ENCODE results near the gene BICD1.

GRCh38 chr12:32272465-32272864, 165.8 kb downstream of the BICD1 start:
- TF ChIP-seq MAX (IDR thresholded peaks at IDR 0.05), result no peak
- TF ChIP-seq CREB1 (IDR thresholded peaks at IDR 0.05; ENCODE audit: low read depth), result no peak
- no peak for TF ChIP-seq EP300 (IDR thresholded peaks at IDR 0.05; ENCODE audit: borderline replicate concordance)
- no peak for TF ChIP-seq YY1 (IDR thresholded peaks at IDR 0.05; ENCODE audit: low read depth)
- no peak for TF ChIP-seq ZBTB7A (IDR thresholded peaks at IDR 0.05; ENCODE audit: low read depth)
- no peak for TF ChIP-seq RAD21 (IDR thresholded peaks at IDR 0.05; ENCODE audit: low read depth)
- no peak for TF ChIP-seq TCF12 (IDR thresholded peaks at IDR 0.05; ENCODE audit: low read depth)
- no peak for TF ChIP-seq EGR1 (IDR thresholded peaks at IDR 0.05)
- TF ChIP-seq USF1 (IDR thresholded peaks at IDR 0.05), result no peak
- TF ChIP-seq TAF1 (IDR thresholded peaks at IDR 0.05; ENCODE audit: low read depth), result no peak
- TF ChIP-seq CEBPB (IDR thresholded peaks at IDR 0.05), result no peak
- no peak for TF ChIP-seq REST (IDR thresholded peaks at IDR 0.05; ENCODE audit: low read depth)
- TF ChIP-seq FOXM1 (IDR thresholded peaks at IDR 0.05; ENCODE audit: borderline replicate concordance, low read depth), result no peak
- no peak for TF ChIP-seq TEAD4 (IDR thresholded peaks at IDR 0.05)
